ENCODE data around the gene MOK.

The MOK gene

DNA sequence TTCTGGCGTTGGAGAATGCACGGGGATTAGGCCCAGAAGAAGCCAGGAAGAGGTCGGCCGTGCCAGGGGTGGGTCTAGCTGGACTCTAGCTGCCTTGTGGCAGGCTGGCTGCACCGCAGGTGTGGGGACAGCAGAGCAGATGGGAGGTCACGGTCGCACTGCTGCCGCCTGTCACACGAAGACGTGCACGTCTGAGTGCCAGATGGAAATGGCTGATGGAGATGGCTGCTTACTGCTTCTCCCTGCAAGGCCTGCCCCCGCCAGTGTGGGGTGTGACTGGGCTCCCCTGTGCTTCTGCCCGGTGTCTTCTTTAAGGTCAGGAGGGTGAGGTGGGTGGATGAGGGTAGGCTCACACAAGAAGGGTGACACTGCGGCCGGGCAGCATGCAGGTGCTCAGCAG lies 79.0 kb downstream of the MOK start:
- no peak for DNase-seq (ENCODE audit: low read depth, low spot score)

DNA sequence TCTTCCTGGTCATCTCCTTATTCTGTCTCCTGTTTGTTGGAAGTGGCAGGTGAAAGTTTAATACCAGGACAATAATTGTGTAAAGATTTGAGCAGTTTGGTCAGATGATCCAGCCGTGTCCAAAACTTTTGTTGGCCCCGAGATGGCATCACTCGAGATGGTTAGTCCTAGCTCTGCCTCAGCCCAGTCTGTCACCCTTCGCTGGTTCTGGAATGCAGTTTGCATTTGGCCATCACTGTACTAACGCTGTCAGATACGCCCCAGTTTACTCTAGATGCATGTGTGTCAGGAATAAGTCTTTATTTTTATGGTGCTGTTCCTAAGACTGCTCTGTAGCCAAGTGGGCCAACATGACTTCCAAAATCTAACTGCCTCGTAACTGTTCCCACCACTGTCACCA lies 79.6 kb downstream of the MOK start:
- DNase-seq (ENCODE audit: low read depth, low spot score), result no peak

DNA sequence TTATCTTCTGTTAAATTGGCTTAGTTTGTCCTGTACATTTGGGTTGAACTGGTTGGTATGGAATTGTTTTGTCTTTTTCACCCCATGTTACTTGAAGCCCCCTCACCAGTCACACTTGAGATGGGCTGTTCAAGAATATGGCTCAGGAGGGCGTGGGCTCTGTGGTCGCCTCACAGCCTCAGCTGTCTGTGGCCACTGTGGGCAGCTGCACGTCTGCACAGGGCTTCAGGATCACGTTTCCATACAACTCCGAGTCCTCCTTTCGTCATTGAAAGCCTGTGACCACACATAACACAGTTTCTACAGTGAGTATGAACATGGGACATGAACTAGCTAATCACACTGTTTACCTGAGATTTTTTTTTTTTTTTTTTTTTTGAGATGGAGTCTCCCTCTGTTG lies 81.3 kb downstream of the MOK start:
- no peak for DNase-seq (ENCODE audit: low read depth, low spot score)

DNA sequence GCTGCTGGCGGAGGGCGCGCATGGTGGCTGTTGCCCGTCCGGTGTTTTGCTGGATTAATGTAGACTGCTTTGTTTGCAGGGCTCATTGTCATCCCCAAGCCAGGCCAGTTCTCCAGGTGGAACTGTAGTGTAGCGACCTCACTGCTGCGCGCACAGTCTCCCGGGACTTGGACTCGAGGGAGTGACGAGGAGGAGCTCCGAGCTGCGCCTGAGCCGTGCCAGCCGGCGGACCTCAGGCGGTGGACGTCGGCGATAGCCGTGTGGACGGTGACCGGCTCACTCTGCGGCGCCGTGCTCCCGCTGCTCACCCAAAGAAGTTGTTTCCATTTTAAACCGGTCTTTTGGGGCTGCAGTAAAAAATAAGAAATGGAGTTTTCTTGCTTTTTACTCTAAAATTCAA lies 82.2 kb downstream of the MOK start:
- no peak for DNase-seq (ENCODE audit: low read depth, low spot score)

DNA sequence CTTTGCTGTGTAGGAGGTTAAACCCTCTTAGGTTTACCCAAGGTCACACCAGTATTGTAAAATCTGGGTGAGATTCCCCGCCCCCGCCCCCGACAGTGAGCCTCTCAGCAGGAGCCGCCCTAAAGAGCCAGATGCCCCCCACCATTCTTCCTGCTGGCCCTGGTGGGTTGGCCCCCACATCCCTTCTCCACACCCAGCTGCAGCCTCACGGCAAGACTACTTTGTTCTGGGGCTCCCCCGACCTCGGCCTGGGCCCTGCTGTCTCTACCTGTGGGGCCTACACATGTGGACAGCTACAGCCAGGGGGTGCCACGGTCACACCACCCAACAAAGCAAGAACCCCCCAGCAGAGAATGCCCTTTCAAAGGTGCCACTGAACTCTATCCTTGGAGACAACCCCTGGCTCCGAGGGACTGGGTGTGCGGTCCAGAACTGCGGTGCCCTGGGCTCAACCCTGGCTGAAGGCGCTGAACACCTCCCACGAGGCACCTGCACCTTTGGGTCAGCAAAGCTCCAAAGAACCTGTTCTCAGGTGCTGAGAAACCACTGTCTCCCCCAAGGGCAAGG lies 82.9 kb downstream of the MOK start:
- no peak for DNase-seq (ENCODE audit: low read depth, low spot score)

DNA sequence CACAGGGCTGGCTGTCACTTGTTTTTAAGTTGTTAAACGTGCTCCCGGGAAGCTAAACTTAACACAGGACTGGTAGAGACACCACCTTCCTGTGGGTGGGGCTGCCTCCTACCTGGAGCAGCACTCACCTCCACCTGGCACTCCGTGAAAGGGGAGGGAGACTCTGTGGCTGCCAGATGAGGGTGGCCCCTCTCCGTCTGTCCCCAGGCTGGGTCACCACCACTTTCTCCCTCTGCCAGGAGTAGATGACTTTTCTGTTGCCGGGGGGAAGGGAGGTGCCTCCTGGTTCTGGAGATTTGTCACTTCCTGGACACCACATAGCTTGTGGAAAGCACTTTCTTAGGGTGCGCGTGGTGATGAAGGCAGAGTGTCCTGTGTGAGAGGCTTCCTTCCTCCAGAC lies 83.9 kb downstream of the MOK start:
- no peak for DNase-seq (ENCODE audit: low read depth, low spot score)

DNA sequence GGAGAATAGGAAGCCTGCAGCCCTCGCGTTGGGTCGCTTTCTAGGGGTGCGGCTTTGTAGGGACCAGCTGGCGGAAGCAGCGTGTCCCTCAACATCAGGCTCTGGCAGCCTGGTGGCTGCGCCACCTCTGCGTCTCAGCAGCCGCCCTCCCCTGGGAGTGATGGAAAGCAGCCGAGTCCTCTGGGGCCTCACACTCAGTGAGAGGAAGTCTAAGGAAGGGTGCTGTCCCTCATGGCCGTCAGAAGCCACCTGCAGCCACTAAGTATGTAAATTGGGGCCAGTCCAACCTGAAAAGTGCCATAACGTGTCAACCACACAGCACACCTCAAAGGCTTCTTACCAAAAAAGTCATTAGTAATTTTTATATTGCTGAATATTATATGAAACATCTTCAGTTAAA lies 84.9 kb downstream of the MOK start:
- DNase-seq (ENCODE audit: low read depth, low spot score), result no peak

DNA sequence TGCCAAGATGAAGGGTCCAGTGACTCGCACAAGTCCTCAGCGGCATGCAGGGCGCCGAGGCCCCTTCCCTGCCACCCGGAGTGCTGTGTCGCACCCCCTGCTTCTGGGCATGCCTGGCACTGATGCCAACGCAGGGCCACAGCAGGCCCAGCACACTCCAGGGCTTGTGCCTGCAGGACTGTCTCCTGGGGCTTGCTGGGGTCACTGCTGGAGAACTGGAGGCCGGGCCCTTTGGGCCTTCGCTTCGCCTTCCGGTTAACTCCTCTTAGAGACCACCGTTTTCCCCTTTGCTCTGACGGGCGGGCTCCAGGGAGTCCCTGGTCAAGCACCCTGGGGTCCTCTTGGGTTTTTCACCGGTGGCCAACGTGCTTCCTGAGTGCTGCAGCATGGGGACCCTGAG lies 85.6 kb downstream of the MOK start:
- DNase-seq (ENCODE audit: low read depth, low spot score), result no peak

DNA sequence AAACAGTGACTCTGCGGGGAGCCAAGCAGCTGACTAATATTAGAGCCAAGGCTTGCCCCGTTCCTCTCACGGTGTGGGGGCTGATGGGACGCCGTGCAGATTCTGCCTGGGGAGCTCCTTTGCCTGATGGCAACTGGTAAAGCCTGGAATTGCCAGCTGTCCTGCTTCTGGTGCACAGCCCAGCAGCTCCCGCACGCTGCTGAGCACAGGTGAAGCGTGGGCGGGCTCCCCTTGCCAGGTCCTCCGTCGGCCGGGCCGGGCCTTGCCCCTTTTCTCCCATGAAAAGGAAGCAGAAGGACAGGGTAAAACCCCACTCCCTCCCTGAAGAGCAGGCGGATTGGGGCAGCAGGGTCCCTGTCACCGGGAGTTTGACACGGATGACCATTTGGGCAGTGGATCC lies 86.3 kb downstream of the MOK start:
- no peak for DNase-seq (ENCODE audit: low read depth, low spot score)

DNA sequence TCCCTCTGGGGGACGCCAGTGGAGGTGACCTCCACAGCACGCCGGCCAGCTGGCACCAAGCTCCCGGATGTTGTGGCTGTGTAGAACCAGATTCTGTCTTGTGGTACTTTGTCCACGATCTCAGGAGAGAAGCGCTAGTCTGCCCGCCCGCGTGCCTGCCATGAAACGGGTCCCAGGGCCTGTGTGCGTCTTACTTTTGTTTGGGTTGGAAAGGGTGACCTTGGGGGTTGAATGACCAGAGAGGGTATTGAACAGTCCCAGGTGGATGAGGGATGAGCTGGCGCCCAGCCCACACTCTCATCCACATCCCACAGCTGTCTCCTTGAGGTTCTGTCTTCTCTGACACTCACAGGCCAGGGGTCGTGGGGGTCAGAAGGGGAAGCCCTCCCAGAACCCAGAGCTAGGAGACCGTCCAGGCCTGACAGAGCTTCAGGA lies 87.0 kb downstream of the MOK start:
- no peak for DNase-seq (ENCODE audit: low read depth, low spot score)

DNA sequence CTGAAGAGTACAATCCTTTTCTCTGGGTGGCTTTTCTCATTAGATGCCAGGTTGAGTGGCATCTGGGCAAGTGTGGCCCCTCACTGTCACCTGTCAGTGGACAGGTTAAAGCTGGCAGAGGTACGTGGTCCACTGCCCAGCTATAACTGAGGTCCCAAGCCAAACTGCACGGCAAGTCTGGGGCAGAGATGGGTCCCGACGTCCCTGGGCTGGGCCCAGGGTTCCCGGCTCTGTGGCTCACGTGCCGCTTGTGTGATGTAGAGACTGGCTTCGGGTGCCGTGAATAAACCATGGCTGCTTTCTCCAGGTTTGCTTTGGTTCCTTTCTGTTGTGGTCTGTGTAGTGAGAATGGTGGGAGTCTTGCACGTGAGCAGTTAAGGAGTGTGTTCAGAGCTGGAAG lies 87.6 kb downstream of the MOK start:
- DNase-seq (ENCODE audit: low read depth, low spot score), result no peak

DNA sequence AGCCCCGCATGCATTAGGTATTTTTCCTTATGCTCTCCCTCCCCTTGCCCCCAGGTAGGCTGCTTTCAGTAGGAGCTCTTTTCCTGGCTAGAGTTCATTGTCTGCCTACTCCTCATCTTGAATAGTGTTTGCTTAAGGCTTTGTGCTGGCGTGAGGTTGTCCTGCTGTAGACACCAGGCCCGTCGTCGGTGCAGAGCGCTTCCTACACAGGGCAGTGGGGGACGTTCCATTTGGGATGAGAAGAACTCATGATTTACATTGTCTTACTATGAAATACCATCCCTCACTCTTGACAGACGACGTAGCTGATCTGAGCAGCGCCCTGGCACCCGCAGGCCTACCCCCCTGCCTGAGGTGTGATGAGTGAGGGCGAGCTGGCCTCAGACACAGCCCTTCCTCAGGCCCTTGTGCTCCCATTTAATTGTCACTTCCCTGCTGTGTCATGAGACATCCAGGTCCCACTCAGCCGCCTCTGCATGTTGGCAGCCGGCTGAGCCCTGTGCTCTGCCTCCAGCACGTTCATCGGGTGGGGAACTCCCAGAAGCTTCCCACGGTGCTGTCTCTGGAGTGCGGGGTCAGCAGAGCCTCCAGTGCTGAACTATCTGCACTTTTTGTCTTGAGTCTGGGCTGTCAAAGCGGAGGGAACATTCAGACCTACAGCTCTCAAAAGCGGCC lies 89.3 kb downstream of the MOK start:
- DNase-seq (ENCODE audit: low read depth, low spot score), result no peak

DNA sequence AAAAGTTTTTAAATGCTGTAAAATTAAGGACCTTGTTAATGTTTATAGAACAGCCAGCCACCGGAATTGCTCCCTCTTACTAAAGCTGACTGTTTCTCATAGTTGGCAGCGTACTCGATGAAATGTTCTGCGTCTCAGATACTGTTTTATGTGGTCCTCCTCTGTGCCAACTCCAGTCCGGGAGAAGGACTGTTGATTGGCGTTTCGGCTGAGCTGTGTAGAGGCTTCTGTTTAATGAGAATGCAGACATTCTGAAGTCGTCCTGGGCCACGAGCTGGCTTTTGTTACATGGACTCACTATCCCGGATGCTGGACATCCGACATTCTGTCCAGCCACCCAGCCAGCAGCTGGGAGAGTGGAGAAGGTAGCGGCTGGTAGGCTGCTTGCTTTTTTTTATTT lies 89.9 kb downstream of the MOK start:
- DNase-seq (ENCODE audit: low read depth, low spot score), result no peak

DNA sequence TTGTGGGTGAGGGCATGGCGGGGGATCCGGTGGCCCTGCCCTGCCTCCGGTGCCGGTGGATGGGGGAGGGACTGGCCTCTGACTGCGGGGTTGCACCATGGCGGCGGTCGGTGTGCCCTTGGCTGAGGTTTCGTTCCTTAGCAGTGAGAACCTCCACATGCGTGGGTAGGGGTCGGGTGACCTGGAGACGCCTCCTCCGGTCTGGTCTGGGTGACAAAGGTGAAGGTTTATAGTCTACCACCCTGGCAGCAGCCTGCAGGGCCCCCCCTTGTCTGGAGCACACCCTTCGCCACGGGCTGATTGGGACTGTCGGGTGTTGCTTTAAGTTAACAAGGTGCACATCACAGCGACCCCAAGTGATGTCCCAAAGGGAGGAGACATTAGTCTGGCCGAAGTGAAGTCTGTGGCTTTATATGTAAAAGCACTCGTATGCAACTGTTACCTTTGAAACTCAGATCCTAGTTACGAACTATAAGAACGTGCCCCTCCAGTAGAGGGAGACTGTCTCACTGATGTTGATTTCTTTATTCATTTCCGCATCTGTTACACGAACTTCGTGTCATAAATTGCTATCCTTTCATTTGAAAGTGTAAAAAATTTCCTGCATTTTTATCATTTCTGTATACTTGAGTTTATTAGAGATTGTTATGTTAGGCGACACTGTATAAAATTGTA lies 90.8 kb downstream of the MOK start:
- no peak for DNase-seq (ENCODE audit: low read depth, low spot score)

DNA sequence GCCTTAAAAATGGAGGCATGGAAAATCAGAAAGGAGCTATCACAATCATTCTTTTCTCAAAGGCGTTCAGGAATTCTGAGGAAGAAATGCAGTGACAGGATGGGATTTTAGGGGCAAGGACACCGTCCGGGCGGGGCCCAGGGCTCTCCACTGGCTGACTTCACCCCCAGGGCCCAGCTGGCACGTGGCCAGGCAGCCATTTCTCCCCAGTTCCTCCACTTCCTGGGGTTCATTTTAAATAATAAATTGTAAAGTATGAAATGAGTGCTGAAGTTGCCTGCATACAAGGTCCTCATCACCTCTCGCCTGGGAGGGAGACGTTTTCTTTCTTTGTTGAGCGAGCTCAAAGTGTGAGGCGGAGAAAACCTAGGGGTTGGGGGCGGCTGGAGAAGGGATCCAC lies 91.5 kb downstream of the MOK start:
- no peak for DNase-seq (ENCODE audit: low read depth, low spot score)

DNA sequence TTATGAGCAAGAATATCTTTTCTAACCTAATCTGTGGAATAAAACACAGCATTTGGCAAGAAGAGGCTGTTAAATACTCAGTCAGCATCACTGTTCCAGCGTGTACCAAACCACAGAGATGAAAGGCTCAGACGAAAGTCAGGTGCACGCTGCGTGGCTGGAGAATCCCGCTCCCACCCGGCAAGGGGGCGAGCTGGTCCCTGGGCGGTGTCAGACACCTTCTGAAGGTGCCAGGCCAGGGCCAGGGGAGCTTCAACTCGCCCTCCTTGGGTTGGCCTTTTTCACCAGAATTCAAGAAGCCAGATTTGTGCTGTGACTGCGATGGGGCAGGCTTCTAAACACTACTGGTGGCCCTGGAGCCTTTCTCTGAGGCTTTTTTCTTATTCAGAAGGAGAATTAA lies 92.1 kb downstream of the MOK start:
- no peak for DNase-seq (ENCODE audit: low read depth, low spot score)

DNA sequence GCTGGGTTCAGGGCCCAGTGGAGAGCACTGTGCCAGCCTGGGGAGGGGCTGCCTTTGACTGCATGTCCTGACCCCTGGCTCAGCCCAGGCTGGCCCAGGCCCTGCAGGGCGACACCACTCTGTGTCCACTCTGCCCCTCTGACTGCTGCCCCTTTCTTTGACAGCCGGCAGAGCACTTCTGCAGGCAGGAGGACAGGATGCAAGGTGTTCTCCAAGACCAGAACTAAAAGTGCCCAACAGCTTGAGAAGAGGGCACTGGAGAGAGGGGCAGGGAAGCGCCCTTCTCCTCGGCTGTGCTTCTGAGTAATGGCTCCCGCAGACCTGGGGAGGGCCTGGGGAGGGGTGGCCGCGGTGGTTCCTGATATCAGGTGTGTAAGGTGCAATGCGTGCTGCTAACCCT lies 92.6 kb downstream of the MOK start:
- DNase-seq (ENCODE audit: low read depth, low spot score), result no peak

DNA sequence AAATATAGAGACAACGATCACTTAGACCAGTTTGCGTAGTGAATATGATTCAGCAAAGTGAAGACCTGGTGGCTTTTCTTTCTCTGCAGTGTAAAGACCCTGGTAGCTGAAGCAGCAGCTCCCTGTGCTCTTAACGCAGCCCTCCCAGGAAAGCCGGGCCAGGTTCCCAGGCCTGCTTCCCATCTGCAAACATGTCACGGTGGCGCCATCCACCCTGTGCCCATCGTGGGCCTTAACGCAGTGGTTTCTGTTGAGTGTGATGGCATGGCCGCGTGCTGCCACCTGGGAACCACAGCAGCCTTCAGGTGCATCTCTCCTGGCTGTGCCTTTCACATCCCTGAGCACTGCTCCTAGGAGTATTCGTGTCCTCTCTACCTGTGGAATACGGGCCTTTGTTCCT lies 93.7 kb downstream of the MOK start:
- no peak for DNase-seq (ENCODE audit: low read depth, low spot score)

DNA sequence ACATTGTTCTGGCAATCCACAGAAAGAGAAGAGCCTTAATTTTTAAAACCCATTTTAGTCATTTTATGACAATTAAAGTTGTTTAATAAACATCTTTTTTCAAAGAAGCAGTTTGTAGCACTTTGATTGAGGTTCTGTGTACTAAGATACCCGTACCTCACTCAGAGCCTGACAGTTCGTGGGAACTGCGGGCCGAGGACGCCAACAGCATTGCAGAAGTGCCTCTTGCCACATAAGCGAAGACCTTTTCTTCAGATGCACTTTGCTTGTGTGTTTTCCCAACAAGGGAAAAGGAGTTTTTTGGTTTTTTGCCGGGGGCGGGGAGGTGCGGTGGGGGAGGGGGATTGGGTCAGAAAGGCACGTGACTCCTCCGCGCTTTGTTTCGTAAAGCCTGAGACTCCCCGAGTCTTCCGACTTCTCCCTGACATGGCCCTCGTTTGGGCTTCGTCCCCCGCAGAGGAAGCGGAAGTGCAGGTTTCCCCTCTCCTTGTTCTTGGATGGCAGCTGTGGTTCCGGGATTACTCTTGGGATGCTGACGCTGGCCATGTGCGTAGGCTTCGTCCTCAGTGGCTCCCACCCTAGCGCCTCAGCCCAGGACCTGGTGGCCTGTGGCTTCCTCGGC lies 94.4 kb downstream of the MOK start:
- no peak for DNase-seq (ENCODE audit: low read depth, low spot score)

DNA sequence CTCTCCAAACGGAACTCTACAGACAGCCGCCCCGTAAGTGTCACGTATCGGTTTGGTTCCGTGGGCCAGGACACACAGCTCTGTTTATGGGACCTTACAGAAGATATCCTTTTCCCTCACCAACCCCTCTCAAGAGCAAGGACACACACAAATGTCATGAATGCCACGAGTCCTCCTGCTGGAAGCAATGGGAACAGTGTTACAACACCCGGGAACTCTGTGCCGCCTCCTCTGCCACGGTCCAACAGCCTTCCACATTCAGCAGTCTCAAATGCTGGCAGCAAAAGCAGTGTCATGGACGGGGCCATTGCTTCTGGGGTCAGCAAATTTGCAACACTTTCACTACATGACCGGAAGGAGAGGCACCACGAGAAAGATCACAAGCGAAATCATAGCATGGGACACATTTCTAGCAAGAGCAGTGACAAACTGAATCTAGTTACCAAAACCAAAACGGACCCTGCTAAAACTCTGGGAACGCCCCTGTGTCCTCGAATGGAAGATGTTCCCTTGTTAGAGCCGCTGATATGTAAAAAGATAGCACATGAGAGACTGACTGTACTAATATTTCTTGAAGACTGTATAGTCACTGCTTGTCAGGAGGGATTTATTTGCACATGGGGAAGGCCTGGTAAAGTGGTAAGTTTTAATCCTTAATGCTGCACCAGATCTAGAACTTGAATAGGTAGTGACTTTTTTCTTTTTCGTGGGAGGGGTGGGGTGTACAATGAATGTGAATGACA lies 95.6 kb downstream of the MOK start:
- no peak for DNase-seq (ENCODE audit: low read depth, low spot score)

DNA sequence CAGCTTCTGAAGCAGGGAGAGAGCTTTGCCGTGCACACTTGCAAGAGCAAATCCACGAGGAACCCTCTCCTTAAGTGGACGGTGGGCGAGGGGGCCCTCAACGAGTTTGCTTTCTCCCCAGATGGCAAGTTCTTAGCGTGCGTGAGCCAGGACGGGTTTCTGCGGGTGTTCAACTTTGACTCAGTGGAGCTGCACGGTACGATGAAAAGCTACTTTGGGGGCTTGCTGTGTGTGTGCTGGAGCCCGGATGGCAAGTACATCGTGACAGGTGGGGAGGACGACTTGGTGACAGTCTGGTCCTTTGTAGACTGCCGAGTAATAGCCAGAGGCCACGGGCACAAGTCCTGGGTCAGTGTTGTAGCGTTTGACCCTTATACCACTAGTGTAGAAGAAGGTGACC lies 96.2 kb downstream of the MOK start:
- no peak for DNase-seq (ENCODE audit: low read depth, low spot score)

DNA sequence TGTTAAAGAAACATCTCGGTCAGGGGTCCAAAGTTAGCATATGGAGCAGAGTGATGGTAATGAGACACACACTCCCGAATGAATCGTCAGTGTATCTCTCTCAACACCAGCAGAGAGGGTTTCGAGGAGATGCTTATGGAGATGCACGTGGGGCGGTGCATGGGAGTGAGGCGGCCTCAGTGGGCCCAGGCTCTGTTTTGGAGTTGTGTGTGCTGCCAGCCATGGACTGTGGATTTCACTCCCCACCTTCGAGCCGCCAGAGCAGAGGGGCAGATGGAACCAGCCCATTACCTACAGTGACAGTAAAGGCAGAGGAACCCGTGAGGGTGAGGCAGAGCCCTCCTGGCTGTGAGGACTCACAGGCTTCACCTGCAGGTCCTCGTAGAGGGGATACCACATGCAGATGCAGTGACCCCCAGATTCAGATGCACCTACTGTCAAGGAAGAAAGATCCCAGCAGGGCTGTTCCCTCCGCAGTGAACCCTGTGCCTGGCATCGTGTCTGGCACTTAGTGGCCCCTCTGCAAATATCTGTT lies 97.1 kb downstream of the MOK start:
- no peak for DNase-seq (ENCODE audit: low read depth, low spot score)
